GM21737 (cell line): ENCODE data around the gene MAN2A1.
A peak's percentile ranks its signal among the peaks of the same experiment; 100 is the strongest.

ENCODE experiments used
- ATAC-seq: cut with Tn5 transposase; IDR thresholded peaks from one replicate; pipeline ENCODE4 v1.9.1; 2021; ENCODE audit warnings: mild to moderate bottlenecking, moderate library complexity; ENCODE audit not compliant: unreplicated experiment

The MAN2A1 gene

GRCh38 chr5:109704282-109704952, 14.7 kb downstream of the MAN2A1 start:
- ATAC-seq, result no peak

- no peak for ATAC-seq
Measured at GRCh38 chr5:109705596-109705995, 15.9 kb downstream of the MAN2A1 start.

DNA sequence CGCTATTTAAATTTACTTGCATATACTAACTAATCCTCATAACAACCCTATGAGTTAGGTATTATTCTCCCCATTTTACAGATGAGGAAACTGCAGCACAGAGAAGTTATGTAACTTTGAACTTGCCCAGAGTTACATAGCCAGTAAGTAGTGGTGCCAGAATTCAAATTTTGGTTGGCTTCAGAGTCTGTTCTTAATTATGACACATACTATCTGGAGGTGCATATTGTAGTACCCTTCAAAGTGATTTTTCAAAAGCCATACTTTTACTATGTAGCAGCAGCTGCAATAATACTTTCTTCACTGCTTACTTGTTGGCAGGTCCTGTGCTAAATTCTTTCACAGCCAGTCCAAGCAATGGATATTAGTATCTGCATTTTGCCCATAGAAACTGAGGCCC, 16.4 kb downstream of the MAN2A1 start:
- ATAC-seq, result no peak

- no peak for ATAC-seq
Measured at GRCh38 chr5:109707531-109707930, 17.8 kb downstream of the MAN2A1 start.

GRCh38 chr5:109708813-109709212, 19.1 kb downstream of the MAN2A1 start:
- no peak for ATAC-seq

DNA sequence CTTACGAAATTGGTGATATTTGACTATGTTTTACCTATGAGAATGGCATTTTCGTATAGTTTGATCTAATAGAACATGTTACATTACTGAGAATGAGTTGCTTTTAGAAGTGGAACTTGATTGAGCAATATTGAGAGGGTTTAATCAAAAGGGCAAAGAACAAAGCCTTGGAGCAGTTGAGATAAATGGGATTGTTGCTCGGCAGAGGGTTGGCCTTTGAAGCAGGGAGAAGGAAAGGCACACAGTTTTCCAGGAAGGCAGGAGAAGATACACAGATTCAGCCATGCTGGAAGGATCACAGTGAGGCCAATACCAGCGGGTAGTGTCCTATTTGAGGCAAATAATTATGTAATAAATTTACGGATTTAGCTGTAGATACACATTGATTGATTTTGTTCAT, 19.5 kb downstream of the MAN2A1 start:
- ATAC-seq, result no peak

DNA sequence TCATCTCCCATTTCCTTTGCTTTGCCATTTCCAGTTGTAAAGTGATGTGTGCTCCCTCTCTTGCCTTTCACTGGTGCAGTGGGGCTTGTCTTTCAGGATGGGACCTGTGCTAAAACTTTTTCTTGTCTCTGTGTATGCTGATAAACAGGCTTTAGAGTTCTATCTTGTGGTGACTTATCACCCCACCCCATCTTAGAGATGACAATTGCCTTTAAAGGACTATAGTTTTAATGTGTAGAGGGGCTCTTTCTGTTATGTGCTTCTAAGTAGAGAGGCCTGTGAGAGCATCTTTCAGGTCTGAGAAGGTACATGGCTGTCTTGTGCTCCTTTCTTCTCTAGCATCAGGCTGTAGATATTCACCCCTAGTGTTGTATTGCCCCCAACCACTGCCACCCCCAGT, 21.9 kb downstream of the MAN2A1 start:
- no peak for ATAC-seq

GRCh38 chr5:109713453-109713852, 23.7 kb downstream of the MAN2A1 start:
- ATAC-seq, result no peak

DNA sequence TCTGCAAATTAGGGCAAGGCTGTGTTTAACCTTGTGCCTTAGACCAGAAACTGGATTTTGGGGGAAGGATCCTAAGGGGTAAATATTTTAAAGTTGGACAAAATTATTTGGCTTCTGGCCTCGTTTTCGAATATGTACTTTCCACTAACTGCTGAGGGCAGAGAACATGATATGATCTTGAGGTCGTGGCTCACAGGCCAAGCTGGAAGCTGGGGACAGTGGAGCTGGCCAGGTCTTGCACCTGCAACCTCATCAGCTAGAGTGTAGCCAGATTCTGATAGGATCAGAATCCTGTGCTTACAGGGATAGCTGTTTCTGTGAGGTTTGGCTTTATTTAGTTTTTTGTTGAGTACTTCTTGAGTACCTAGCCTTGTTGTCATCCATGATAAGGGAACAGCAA, 24.9 kb downstream of the MAN2A1 start:
- no peak for ATAC-seq

GRCh38 chr5:109718216-109718615, 28.5 kb downstream of the MAN2A1 start:
- ATAC-seq, result no peak

DNA sequence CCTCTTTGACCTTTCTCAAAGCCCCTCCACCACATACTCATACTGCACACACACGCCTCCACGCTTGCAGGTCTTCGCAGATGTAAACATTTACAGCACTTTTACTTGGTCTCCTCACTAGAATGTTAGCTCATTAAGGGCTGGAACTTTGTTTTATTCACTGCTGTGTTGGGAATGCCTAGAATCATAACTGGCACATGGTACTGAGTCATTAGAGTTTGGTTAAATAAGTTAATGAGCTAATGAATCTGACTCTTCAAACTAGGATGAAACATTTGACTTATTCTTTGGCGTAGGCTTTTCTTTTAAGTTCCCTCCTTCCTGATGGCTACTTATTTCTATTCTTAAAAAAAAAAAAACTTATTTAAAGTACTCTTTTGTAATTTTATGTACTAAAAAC, 28.9 kb downstream of the MAN2A1 start:
- ATAC-seq, result no peak

- ATAC-seq, result no peak
Measured at GRCh38 chr5:109719978-109720377, 30.3 kb downstream of the MAN2A1 start.

GRCh38 chr5:109721741-109722140, 32.0 kb downstream of the MAN2A1 start:
- no peak for ATAC-seq

DNA sequence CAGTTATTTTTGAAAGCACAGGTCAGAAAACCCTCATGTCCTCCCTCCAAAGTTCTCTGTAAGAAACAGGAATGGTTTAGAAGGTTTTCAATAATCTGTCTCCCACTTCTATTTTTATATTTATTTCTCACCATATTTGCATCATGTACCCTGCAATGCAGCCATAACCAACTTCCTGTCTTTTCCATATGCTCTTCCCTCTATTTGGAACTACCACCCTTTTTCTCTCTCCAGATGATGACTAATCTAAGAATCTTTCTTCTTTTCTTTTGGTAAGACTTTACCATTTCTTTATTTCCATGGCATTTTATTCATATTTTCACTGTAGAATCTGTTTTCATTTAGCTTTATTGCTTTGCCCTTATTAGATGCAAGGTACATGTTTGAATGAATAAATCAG, 33.9 kb downstream of the MAN2A1 start:
- ATAC-seq, result no peak

DNA sequence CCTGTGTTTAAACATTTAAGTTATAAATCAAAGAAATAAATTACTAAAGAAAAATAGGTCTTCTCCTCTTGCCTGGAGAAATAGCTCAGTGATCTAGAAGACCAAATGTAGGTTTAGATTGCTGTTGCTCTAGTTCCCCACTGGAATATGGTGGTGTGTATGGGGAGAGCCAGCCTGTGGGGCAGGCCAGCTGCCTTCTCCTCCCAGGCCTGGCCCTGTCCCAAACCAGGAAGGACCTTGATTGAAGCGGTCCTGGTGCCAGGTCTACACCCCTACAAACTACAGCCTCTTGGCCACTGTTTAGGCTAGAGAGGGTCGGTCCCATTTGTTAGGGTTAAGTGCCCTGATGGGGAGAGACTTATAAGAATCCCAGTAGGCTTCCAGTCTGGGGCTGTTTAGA, 35.4 kb downstream of the MAN2A1 start:
- ATAC-seq, result no peak

GRCh38 chr5:109739741-109740728, 50.3 kb downstream of the MAN2A1 start:
- peak; percentile 90 for ATAC-seq

GRCh38 chr5:109740966-109741365, 51.2 kb downstream of the MAN2A1 start:
- no peak for ATAC-seq

- no peak for ATAC-seq
Measured at GRCh38 chr5:109741390-109741789, 51.7 kb downstream of the MAN2A1 start.

- no peak for ATAC-seq
Measured at GRCh38 chr5:109743041-109743531, 53.4 kb downstream of the MAN2A1 start.

DNA sequence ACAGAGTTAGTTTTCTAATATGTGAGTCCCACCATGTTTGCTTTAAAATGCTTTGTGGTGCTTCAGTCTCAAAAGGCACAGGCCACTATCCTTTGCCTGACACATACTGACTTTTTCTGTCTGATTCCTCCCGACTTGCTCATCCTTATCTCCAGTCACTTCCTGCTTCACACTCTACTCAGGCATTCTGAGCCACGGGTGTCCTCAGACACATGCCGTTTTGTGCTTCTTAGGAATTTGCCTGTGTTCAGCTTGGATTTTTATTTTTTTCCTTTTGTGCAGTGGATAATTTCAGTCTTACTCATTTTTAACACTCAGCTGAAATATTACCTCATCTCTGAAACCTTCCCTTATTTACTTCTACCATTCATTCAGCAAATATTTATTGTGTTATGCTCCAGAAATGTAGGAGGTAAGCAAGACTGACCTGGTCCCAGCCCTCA, 54.1 kb downstream of the MAN2A1 start:
- no peak for ATAC-seq

DNA sequence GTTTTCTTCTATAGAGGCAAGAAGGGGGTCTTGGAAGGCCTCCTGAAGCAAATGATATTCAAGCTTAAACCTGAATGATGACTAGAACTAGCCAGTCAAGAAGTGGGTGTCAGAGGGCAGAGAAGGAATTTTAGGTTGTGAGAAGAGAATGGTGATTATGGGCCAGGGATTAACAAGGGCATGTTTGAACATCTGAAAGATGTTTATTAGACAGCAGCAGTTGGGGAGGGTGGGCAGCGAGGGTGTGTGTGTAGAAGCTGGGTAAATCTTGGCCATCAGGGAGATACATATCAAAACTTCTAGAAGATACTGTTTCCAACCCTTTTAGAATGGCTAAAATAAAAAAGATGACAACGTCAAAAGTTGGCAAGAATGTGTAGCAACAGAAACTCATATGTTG, 54.5 kb downstream of the MAN2A1 start:
- no peak for ATAC-seq

GRCh38 chr5:109748546-109748945, 58.8 kb downstream of the MAN2A1 start:
- ATAC-seq, result no peak
